ENCODE data around the gene RNF34.

Gene RNF34

GRCh38 chr12:121388421-121388981 is 11.4 kb upstream of the RNF34 start:
- DNase-seq (ENCODE audit: extremely low read depth in 1 of 2, low read depth in 1 of 2) = no peak

DNA sequence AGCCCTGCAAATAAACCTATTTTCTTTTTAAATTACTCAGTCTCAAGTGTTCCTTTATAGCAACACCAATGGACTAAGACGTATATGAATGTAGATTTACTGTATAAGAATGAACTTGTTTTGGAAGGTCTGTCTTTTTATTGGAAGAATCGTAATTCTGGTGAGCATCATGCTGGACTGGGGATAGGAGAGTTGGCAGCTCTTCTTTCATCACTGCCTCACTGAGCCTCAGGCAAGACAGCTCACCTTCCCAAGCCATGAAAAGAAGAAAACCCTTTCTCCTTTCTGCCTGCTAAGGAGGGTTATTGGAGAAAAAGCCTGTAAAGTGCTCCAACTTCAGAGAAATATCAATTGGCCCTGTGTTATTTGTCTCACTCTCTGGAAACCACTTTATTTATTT is 9.1 kb upstream of the RNF34 start:
- no peak for DNase-seq (ENCODE audit: extremely low read depth in 1 of 2, low read depth in 1 of 2)

GRCh38 chr12:121391619-121392324 is 8.1 kb upstream of the RNF34 start:
- DNase-seq (ENCODE audit: extremely low read depth in 1 of 2, low read depth in 1 of 2) = peak in 1 of 2 donors; percentile 18

DNA sequence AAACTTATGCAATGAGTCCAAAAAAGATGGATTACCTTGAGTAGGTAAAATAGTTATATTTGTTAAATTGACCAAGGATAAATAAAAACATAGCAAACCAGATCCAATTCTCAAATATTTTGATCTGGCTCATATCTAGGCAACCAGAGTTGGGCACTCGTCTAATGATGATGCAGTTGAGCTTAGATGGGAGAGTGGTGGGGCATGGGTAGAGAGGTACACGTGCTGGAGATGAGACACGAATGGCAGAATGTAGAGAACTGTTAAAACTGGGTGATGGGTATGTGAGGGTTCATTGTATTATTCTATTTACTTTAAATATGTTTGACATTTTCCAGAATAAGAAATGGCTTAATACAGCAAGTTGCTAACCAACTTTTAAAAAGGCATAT is 7.6 kb upstream of the RNF34 start:
- no peak for DNase-seq (ENCODE audit: extremely low read depth in 1 of 2, low read depth in 1 of 2)

GRCh38 chr12:121397521-121397920 is 2.4 kb upstream of the RNF34 start:
- no peak for DNase-seq (ENCODE audit: extremely low read depth in 1 of 2, low read depth in 1 of 2)

- no peak for DNase-seq (ENCODE audit: extremely low read depth in 1 of 2, low read depth in 1 of 2)
Measured at GRCh38 chr12:121398355-121398754, 1.6 kb upstream of the RNF34 start.

DNA sequence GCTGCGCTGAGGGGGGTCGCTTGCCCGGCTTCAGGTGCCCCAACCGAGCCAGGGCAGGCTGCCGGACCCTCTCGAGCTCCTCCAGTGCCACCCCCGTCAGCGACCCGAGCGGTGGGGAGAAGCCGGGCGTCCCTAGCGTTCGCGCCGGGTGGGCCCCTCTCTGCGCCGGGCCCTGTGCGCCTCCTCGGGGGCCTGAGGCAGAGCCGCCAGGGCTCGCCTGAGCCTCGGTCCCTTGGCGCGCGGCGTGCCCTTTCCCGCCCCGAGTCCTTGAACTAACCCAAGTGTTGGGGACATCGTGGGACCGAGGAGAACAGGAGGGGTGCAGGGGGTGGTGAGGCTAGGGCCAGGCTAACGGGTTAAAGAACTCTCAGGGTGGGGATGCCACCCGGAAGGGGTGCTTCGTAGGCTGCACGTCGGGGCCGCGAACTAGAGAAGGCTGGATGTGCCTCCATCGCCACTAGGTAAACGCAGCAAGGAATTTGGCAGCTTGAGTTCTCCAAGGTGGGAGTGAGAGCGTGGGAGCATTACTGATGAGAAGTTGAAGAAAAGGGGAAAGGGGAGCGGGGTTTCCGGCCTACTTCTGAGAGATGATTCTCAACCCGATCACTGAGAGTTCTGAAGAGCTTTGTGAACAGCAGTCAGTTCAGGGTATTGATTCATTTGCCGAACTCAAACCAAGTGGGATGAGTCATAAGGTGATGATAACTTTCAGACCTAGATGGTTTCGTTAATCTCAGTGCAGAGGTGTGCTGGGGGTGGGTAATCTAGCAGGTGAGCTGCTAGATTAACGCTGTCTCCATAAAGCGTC is 618 bp downstream of the RNF34 start:
- DNase-seq (ENCODE audit: extremely low read depth in 1 of 2, low read depth in 1 of 2) = peak; percentile 19 to 50

DNA sequence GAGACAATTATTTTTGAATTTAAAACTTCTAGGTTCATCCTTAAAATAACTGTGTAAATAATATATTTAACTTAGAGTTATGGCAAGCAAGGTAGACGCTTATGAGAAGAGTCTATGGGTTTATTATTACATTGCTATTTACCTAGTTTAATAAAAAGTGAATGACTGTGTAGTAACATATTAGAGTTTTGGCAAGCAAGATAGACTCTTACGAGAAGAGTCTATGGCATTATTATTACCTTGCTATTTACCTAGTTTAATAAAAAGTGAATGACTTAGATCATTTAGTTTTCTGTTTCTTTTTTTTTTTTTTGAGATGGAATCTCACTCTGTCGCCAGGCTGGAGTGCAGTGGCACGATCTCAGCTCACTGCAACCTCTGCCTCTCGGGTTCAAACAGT is 3.8 kb downstream of the RNF34 start:
- DNase-seq (ENCODE audit: extremely low read depth in 1 of 2, low read depth in 1 of 2) = no peak

- no peak for DNase-seq (ENCODE audit: extremely low read depth in 1 of 2, low read depth in 1 of 2)
Measured at GRCh38 chr12:121404734-121405133, 4.8 kb downstream of the RNF34 start.

GRCh38 chr12:121405211-121405610 is 5.3 kb downstream of the RNF34 start:
- no peak for DNase-seq (ENCODE audit: extremely low read depth in 1 of 2, low read depth in 1 of 2)

DNA sequence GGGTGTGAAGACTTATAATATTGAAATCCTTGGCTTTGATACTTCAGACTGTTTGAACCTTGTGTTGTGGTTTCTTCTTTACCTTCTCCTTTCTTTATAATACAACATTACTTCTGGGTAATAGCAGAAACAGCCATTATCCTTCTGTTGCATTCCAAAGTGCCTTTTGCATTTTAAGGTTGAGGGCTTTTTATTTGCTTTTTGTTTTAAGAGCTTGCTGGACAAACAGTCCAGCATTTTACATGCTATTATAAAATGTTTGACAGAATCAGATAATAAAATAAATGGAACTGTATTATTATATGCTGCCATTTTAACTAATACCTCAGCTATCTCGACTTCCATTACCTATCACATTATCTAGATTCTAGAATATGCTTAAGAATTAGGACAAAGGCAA is 14.0 kb downstream of the RNF34 start:
- DNase-seq (ENCODE audit: extremely low read depth in 1 of 2, low read depth in 1 of 2) = no peak

- DNase-seq (ENCODE audit: extremely low read depth in 1 of 2, low read depth in 1 of 2) = no peak
Measured at GRCh38 chr12:121417847-121418246, 17.9 kb downstream of the RNF34 start.

GRCh38 chr12:121420109-121420508 is 20.2 kb downstream of the RNF34 start:
- DNase-seq (ENCODE audit: extremely low read depth in 1 of 2, low read depth in 1 of 2) = no peak

GRCh38 chr12:121423253-121423652 is 23.3 kb downstream of the RNF34 start:
- no peak for DNase-seq (ENCODE audit: extremely low read depth in 1 of 2, low read depth in 1 of 2)

GRCh38 chr12:121423682-121424623 is 24.0 kb downstream of the RNF34 start:
- no peak for DNase-seq (ENCODE audit: extremely low read depth in 1 of 2, low read depth in 1 of 2)

- no peak for DNase-seq (ENCODE audit: extremely low read depth in 1 of 2, low read depth in 1 of 2)
Measured at GRCh38 chr12:121424624-121424975, 24.7 kb downstream of the RNF34 start.

DNA sequence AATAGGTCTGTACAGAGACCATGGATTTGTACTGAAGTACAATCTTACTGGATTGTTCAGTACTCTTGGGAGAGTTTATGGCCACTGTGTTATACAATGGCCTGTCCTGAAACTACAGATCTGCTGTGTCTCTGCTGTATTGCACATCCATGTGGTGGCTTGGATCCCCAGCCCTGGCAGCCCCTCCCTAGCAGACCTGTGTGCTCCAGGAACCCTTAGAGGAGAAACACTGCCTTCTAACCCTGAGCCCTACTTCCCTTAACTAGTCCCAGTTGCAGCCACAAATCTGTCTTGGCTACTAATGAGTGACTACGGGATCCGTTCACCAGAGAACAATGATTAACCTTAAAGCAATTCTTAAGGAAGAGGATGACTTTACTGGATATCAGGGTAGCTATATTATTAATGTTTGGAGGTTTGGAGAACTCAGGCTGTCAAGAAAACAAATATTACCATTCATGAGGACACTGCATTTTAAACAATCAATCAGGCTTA is 27.7 kb downstream of the RNF34 start:
- no peak for DNase-seq (ENCODE audit: extremely low read depth in 1 of 2, low read depth in 1 of 2)

DNA sequence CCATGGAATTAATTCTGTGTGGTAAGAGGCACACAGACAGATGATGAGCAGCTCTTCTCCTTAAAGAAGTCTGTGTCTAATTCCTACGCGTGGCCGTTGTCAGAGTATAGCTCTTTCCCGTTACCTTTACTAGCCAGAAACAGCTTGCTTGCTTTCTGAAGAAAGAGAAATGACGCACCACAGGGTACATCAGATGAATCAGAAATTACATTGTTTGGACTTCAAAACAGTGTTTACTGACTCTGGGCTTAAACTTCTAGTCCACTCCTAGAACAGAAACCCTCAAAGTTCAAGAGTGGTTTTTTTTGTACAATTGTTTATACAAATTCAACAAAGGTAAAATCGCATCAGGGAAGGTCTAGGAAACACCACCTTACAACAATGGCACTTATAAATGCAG is 29.0 kb downstream of the RNF34 start:
- no peak for DNase-seq (ENCODE audit: extremely low read depth in 1 of 2, low read depth in 1 of 2)

DNA sequence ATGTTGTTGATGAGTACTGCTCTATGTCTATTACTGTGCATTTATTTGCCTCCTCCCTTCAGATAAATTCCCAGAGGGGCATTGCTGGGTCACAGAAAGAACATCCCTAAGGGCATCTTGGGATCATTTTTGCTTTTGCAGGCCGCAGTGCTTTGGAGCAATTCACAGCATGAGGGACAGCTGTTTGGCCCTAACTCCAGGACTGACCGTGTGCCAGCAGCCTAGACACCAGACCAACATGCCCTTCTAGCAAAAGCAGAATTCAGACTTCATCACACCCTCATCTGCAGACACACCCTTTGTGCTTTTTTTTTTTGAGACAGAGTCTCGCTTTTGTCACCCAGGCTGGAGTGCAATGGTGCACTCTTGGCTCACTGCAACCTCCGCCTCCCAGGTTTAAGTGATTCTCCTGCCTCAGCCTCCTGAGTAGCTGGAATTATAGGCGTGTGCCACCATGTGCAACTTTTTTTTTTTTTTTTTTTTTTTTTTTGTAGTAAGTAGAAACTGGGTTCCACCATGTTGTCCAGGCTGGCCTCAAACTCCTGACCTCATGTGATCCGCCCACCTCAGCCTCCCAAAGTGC is 31.0 kb downstream of the RNF34 start:
- DNase-seq (ENCODE audit: extremely low read depth in 1 of 2, low read depth in 1 of 2) = no peak

DNA sequence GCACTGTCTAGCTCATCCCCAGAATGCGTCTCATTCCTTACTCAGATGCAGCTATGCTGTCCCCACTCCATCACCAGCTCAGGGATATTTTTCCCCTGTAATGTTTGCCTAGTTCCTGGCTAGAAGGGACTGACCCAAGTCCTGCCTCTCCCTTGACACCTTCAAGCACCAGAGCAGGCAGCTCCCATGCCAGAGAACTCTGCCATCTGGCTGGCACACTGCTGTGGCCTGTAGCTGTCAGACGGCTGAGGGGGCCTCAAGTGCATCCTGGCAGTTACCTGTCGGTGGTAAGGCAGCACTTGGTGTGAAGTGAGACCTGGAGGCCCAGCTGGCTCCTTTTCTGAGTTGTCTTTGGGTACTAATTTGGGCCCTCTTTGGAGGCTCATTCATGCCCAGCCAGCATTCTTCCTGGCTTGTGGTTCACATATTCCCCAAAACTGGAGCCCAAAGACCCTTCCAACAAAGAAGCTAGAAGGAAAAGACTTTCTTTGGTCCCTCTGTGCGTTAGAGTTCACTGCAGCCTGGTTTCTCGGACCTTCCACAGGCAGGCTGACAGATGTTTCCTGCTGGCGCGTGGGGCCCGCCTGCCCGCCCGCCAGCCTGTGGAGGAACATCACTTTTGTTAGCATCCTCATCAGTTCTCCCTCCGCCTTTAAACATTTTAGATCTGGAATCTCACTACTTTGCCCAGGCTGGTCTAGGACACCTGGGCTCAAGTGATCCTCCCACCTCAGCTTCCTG is 33.0 kb downstream of the RNF34 start:
- no peak for DNase-seq (ENCODE audit: extremely low read depth in 1 of 2, low read depth in 1 of 2)

Measured in stimulated activated CD8-positive, alpha-beta memory T cell treated with anti-CD3 and anti-CD28 coated beads, Interleukin-7, amount 100 ng/mL, for 48 hours (primary cell).